NCI-H748 treated with DMSO at 0.1 percent for 48 hours (cell line): ENCODE data around the gene SCFD2.

Experiments
- DNase-seq: peaks from one replicate; lab custom pipeline; 2025; lab: John Stamatoyannopoulos, UW

Gene SCFD2

DNA sequence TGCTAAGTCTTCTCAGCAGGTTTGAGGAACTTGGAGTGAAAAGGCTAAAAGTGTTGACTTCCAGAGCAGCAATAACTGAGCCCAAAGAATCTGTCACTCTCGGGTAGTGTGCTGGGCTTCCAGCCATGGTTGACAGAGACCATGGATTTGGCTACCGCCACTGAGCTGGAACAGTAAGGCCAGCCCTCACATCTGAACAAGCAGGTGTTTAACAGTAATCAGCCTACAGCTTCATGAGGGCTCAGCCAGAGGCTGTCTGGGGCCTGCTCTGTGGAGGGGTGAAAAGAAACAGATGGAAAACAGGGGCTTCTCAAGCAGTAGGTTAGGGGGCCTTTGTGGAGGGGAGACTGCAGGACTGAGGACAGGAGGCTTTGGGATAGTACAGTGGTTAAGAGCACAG lies 488.8 kb downstream of the SCFD2 start:
- DNase-seq = no peak

DNA sequence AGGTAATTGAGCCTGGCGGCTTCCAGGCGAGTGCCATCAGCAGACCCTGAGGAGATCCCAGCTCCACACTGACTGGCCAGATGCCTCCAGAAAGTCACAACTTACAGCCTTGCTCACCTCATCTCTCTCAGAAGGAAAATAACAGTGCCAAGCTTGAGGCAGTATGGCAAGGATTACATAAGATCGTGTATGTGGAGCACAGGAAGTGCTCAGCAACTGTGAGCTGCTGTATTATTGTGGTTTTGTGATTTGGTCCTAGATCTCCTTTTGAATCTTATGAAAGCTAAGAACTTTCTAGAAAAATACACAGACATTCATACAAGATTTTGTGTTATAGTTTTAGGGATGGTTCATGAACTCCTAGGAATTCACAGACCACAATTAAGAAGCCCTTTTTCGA lies 489.8 kb downstream of the SCFD2 start:
- no peak for DNase-seq

DNA sequence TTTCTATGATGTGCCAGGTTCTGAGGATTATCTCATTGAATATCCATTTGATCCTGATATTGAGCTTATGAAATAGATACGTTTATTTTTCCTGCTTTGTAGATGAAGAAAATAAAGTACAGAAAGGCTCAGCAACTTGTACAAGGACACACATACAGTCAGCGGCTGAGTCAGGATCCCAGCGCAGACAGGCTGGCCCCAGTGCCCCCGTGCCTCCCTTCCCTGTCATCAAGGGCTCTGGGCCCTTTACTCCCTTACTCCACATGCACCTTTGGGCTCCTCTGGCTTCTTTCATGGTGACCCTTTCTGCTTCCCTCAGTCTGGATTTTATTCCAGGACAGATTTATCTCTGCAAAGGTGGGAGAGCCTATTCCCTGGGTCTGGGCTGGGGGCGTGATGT lies 490.9 kb downstream of the SCFD2 start:
- no peak for DNase-seq

DNA sequence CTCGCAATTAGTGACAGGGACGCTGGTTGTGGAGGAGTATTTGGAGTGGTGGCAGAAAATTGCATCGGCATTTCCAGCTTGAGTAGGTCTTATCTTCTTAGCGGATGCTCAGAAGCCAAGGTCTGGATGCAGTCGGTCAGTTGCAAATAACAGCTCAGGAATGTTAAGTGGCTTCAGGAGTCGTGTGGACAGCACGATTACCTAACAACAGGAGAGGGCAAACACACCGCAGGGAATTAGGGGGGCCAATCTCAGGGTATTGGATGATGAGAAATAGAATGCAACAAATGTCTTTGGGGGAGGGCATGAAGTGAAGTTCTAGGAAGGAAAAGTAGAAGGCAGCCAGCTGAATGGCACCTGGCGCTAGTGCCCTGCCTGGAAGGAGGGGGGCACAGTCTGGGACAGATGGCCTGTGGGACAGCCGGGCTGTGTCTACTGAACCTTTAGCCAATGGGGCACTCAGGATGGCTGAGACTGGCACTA lies 492.0 kb downstream of the SCFD2 start:
- no peak for DNase-seq

DNA sequence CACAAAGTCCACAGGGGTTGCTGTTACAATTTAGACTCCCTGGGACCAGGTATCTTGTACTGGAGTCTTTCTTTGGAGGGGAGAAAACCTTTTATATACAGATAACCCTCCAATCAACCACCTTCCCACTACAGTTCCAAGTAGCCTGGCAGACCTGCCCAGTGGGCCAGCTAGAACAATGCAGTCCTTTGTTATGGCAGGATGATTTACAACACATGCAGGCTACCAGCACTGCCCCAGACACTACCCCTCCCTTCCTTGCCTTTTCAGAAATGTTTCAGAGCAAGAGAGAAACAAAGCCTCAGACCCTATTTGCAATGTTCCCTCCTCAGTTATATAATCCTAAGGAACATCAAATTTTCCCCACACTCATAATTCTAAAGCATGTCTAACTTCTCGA lies 492.7 kb downstream of the SCFD2 start:
- no peak for DNase-seq

DNA sequence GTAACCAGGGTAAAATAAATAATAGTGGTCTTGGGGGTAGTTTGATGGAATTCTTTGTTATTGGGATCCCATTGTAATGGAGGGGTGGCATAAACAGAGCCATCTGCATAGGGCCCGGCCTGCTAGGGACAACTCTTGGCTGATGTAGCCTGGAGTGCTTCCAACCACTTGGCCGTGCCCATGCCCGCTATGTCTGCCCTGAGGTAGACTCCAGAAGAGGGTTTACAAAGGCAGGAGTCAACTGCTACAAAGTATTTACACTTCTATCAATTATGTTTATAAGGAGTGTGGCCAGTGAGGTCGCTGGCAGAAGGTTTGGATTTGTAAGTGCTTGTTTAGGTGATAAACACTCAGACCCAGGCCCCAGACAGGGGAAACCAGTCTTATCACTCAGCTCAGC lies 495.6 kb downstream of the SCFD2 start:
- DNase-seq = no peak

DNA sequence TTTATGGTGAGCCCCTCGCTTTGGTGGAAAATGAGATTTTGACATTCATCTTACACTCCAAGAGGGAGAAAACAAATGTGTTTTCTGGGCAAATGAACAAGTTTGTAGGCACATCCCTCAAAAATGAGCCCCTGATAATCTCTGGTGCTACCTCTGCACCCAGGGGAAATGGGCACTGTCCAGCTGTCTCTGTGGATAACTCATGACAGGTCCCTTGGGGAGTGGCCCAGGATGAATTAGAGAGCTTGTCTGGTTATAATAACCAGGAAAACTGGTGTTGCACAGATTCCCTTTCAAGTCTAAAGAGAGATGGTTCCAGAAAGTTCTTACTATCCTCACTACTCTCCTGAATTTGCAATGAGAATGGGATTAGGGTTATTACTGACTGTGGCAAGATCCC lies 496.2 kb downstream of the SCFD2 start:
- DNase-seq = no peak

DNA sequence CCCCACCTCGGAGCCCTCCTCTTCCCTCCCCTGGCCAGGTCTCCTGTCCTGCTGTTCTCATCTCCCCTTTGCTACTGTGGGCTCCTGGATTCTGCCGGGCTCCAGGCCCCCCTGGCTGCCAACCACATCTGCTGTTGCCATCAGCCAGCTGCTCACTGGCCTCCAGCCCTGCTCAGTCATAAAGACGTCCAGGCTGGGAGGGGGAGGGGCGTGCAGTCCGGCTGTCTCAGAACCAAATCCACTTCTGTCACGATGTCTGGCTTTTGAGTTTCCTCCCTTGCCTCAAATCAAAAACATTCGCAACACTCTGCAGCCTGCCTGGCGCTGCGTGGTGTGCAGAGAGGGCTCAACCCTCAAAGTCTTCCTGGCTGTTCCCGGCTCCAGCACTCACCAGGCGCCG lies 496.7 kb downstream of the SCFD2 start:
- DNase-seq = no peak

DNA sequence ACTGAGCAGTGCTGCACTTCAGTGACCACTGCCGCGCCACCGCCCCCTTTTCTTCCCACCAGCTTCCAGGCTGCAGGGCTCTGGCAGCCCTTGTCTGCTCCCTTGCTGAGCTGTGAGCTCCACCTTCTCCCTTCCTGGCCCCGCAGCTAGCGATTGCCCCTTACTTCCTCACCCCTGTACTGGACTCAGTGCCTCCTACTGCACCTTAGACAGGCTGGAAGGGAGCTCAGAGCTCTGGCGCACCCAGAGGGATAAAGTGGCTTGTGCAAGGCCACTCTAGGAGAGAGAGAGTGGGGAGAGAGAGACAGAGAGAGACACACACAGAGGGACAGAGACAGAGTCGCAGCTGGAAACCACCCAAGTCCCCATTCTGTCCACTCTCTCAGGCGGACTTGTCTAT lies 497.7 kb downstream of the SCFD2 start:
- DNase-seq = no peak

DNA sequence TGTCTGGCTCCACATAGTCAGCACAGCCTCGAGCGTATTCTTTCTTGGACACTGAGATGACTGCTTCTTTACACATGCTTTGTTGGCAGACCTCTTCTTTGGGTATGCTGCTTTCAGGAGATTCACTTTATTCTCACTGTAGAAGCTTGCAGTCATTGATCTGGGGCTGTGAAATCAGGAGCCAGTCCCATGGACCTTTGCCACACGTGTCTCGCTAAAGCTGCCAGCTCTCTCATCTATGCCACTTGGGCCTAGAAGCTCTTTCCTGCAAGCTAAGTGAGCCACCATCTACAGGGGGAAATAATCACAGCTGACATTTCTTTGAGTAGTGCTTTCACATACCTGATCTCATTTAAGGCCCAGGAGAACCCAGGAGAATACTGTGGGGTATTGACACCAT lies 498.7 kb downstream of the SCFD2 start:
- no peak for DNase-seq

DNA sequence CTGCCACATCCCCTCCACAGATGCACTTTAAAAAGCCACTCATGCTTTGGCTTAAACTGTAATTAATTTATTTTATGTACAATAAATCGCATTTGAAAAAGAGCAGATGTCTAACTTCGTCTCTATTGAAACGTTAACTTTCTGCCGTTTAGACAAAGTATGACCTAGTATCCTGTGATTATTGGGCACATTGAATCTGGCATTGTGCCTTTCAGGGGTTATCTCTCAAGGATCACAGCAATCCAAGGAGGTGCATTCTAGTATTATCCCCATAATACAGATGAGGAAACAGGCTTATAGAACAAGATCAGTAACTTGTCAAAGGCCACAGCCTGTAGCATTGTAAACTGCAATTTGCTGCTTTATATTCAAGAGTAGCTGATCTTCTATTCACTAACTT lies 499.1 kb downstream of the SCFD2 start:
- DNase-seq = no peak

DNA sequence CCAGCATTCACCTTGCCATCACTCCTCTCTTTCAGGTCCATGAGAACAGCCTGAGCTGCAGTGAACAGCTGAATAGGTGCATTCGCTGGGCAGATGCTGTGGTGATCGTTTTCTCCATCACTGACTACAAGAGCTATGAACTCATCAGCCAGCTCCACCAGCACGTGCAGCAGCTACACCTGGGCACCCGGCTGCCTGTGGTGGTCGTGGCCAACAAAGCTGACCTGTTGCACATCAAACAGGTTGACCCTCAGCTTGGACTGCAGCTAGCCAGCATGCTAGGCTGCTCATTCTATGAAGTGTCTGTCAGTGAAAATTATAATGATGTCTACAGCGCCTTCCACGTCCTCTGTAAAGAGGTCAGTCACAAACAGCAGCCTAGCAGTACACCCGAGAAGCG lies 500.6 kb downstream of the SCFD2 start:
- DNase-seq = peak; percentile 72

DNA sequence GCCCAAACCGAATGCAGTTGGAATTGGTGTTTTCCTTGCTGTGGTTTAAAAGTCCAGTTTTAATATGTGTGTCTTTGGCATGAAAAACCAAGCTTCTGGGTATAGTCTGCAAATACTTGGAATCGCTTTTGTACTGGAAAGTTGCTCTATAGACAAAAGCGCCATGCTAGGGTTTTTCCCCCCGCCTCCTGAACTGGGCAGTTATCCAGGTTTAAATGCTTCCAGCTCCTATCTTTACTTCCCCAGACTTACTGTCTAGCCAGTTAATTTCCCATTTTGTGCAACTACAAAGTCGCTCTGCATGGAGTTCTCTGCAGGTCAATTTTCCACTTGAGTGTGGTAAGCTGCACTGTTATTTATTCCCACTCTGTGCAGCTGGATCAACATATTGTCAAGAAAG lies 501.1 kb downstream of the SCFD2 start:
- peak; percentile 72 for DNase-seq

DNA sequence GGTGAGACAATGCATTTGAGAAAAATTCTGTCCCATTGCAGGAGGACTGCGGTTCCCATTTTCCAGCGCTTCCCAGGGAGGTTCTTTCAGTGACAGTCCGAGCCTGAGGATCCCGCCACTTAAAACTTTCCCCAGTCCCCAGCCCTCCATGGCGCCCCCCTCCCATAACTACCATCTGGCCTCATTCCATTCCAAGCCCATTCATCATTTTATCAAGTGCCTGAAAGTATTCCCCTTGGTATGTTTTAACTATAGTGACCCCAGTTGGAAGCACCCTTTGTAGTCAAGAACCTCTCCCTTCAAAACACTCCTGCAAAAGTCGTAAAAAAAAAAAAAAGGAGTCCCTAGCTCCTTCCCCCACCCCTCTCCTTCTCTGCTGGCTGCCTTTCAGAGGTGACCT lies 502.5 kb downstream of the SCFD2 start:
- no peak for DNase-seq

DNA sequence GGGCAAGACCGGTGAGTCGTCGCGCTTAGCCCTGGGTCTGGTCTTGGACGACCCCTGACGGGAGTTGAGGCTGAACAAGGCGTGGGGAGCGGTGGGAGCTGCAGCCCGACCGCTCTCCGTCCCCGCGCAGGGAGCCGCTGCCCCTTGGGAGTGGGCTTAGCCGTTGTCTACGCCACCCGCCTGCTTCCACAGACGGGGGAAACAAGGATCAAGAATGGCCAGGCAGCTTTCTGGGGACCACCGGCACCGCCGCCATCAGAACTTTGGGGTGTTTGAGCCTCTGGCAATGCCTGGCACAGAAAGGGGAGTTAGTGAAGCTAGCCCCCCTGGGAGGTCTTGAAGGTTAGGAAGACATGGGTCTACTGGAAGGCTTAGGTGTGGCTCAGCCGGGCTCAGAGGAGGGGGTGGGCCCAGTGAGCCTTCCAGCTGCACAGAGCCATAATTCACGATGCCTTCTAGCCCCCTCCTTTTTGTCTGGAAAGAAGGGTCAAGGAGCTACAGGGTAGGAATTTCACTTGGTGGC lies 503.2 kb downstream of the SCFD2 start:
- DNase-seq = peak; percentile 11

DNA sequence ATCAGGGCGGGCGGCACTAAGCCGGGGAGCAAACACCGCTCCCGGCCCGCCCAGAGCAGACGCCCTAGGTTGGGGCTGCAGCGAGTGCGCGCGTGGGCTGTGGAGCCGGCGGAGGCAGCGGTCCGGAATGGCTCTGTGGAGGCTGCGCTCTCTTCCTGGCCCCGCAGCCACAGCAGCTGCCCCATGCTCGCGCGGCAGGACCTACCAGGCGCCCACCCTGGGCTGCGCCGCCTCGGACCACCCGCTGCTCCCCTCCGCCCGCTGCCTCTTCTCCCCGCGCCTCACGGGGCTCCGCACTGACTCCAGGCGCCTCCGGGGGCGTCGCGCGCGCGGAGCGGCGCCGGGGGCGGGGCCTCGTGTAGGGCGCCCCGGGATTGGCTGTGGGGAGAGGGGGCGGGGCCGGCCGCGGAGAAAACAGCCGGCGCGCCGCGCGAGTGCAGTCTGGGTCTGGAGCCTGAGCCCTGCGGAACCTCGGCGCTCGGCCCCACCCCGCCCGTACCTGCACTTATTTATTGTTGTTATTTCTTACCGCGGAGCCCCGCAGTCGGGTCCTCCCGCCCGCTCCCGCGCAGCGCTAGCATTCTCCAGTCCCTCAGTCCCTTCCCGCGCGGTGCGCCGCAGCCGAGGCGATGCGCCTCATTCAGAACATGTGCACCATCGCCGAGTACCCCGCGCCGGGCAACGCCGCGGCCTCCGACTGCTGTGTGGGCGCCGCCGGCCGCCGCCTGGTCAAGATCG lies 503.8 kb downstream of the SCFD2 start, which contains the start of gene RASL11B:
RASL11B (plus strand) TSS at position 439 of the 738 bp plus-strand sequence; CDS start at position 630, 191 bp downstream.
- DNase-seq = peak; percentile 41

DNA sequence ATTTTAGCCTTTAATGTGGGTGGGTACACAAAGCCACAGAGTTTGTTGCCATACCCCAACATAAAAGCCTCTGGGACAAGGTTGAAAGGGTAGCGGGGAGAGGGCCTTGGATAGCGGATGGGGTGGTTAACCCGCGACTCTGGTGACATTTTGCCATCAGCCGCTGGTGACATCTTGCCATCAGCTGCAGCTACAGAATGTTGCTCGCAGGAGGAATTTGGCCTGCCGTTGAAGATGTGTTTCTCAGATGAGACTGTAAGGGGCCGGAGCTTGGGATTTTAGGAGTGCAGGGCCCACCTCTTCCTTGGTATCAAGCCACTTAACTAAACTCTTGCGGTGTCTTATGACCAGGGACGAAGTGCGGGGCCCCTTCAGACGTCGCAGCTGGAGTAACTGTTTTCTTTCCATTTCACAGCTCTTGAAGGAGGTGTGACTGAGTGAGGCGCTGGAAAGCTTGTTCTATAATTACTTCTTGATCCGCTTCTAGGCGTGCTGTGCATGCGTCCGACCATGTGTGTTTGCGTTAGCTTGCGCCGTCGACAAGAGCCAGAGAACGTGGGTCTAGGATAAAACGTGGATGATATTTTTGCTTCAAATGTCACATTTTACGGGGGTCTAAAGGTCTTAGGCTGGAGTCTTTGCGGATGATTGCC lies 504.6 kb downstream of the SCFD2 start:
- no peak for DNase-seq

DNA sequence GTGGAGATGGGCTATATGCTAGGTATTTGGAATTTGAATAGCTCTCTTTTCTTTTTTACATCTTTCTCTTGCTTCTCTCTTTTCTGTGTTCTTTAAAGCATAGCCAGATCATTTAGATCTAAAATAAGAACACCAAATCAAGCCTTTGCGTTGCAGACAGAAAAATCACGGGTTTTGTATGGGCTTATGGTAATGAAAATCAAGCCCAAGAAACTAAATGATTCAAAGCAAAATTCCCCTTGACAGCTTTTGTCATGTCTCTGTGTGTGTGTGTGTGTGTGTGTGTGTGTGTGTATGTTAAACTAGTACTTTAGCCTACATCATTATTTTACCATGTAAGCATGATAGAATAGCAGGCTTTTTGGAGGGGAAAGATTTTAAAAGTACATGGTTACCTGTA lies 505.5 kb downstream of the SCFD2 start:
- DNase-seq = no peak

DNA sequence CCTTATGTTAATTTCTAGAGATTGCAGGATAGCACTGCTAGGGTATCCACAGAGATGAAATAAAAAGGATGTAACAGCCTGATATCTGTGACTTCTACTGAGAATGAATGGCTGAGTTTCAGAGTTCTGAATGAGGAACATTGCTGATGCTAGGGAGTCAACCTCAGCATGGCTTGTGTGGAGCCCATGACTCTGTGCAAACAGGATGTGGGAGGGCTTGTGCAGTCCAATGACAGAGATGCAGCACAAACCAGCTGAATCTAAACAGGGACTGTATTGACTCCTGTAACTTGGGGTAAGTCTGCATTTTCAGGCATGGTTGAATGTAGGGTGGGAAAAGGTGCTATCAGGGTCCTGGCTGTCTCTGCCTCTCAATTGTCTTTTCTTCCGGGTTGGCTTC lies 509.1 kb downstream of the SCFD2 start:
- DNase-seq = no peak

DNA sequence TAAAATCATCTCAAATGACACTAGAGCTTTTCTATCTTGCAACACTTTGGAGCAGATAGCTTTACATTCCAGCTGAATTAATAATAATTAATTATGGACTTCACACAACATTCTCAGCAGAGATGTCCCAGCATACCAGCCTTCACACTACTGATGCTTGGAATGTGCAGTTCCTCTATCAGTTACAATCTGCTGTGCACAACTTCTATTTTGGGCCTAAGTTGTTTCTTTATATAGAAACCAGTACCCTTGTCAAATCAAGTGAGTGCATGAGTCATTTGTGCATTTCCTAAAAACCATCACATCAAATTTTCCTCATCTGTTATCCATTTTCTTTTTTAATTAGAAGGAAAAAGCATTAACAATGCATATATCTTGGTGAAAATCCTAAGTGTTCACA lies 512.5 kb downstream of the SCFD2 start:
- DNase-seq = no peak

DNA sequence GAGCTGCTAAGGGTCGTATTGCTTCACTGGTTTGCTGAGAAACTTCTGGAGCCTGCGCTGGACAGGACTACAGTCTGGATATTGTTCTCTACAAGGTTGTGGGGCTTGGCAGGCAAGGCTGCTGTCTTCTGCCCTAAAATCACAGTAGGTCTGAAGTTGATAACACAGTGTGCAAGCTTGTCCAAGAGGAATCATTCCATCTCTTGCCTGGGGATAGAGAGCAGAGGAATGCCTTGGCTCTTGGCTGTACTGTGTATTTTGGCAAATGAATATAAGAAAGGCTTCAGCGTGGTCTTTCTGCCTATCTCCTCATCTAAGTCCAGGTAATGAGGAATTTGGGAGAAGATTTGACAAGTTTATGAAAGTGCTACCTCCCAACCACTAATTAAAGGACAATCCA lies 513.1 kb downstream of the SCFD2 start:
- no peak for DNase-seq

DNA sequence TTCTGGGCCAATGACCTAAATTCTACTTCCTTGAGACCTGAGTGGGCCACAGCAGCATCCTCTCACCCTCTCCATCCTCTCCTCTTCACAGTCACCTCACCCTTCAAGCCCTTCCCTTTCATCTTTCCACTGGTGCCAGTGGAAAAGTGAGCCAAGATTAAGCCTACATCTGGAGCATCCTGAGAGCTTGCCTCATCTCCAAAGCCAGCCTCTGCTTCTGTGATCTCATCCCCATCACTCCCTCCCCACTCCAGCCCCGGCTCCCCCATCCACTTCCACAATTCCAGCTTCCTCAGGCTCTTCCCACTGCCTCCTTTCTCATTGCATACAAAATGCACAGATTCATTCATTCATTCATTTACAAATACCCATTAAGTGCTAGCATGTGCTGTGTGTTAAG lies 513.8 kb downstream of the SCFD2 start:
- DNase-seq = no peak

DNA sequence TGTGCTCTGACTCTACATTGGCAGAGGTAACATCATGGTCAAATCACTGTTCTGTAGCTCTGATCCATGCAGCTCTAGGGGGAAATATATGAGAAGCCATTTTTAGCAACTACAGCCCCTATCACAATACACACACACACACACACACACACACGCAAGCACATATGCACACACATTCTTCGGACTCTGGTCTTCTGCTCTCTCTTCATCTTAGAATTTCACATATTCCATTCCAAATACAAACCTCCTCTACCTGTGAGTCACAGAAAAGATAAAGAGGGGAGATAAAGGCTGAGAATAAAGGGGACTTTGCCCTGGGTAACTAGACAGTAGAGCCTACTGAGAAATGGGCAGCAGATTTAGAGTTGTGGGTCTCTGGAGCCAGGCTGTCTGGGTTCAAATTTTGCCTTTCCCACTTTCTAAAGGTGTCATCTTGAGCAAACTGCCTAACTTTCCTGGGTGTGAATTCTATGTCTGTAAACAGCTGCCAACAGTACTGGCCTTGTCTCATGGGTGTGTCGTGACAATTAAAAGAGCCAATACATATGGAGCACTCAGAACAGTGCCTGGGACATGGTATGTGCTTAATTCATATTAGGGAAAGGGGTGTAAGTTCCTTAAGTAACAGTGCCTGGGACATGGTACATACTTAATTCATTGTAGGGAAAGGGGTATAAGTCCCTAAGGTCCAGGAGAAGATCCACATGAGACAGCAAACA lies 515.3 kb downstream of the SCFD2 start:
- no peak for DNase-seq
